Uterus (tissue), 4 donors: ENCODE data around the gene ADAMTSL1. TPM values are rescaled to one million over a fixed set of nuclear protein-coding genes. Genes with fewer than 3 reads are reported as not detected.
A peak's percentile ranks its signal among the peaks of the same experiment; 100 is the strongest.

ENCODE experiments used
- DNase-seq, 2 donors: peaks; one replicate each; pipeline ENCODE4 v3.0.0-alpha.2; 2019 to 2020
- H3K27ac ChIP-seq, 2 donors: fragments of 200-600 bp; sonication (generic); 1 replicate in 1 of 2; 2 replicates in 1 of 2; pipeline ENCODE4 v1.5.1; 2016 to 2018
- H3K27me3 ChIP-seq, 2 donors: fragments of 200-600 bp; sonication (generic); one replicate each; pipeline ENCODE4 v1.5.1; 2018 to 2019; ENCODE audit warnings: control low read depth in 1 of 2
- H3K36me3 ChIP-seq, 2 donors: fragments of 200-600 bp; sonication (generic); one replicate each; pipeline ENCODE4 v1.5.1; 2019; ENCODE audit warnings: control low read depth in 1 of 2
- H3K4me1 ChIP-seq, 2 donors: fragments of 200-600 bp; sonication (generic); one replicate each; pipeline ENCODE4 v1.5.1; 2018 to 2019; ENCODE audit warnings: control low read depth in 1 of 2
- H3K4me3 ChIP-seq, 2 donors: fragments of 200-600 bp; sonication (generic); 1 replicate in 1 of 2; 2 replicates in 1 of 2; pipeline ENCODE4 v1.5.1; 2018 to 2019; ENCODE audit warnings: mild to moderate bottlenecking in 1 of 2
- H3K9me3 ChIP-seq, 2 donors: fragments of 200-600 bp; sonication (generic); one replicate each; pipeline ENCODE4 v1.5.1; 2019; ENCODE audit warnings: control low read depth in 1 of 2
- POLR2A ChIP-seq, 2 donors: fragments of 450-650 bp; IDR thresholded peaks; one replicate each; pipeline ENCODE4 v1.6.1; 2016; ENCODE audit warnings: antibody characterized with exemption in 2 of 2, mild to moderate bottlenecking in 1 of 2, moderate library complexity in 1 of 2
- intact Hi-C: fragments of 100-400 bp; cut with DNase I; formaldehyde crosslinking; loops from one replicate; pipeline ENCODE4 v1.15.1; 2023; ENCODE audit warnings: low total_unique reads
- total RNA-seq, 4 donors: library from RNA; depleted of rRNA in 3 of 4; stranded (reverse); fragments of >200 nt in 3 of 4; gene quantifications; one replicate each; pipeline versions ENCODE4 v1.1.0 to v1.2.4, GENCODE V29; 2014 to 2023
- TF ChIP-seq, protein P1 (sequence below), 4 experiments: fragments of 200-600 bp in 2 of 4; fragments of 450-650 bp in 2 of 4; sonication (generic) in 2 of 4; IDR thresholded peaks; one replicate each; pipeline ENCODE4 v1.5.1; 2016 to 2019; ENCODE audit warnings: antibody characterized with exemption in 4 of 4, mild to moderate bottlenecking in 2 of 4, moderate library complexity in 1 of 4
- donor health status: DM: yes; HTN: yes; CAD: no.

Gene ADAMTSL1
- total RNA-seq, 4 donors from 2014 or later, result 30.0 to 186 (median 138) TPM

GRCh38 chr9:18499062-18499461 is 25.1 kb downstream of the ADAMTSL1 start:
- intact Hi-C loops, result no loop called here
- no peak for TF ChIP-seq POLR2A (IDR thresholded peaks at IDR 0.05)
- TF ChIP-seq, protein P1, sequence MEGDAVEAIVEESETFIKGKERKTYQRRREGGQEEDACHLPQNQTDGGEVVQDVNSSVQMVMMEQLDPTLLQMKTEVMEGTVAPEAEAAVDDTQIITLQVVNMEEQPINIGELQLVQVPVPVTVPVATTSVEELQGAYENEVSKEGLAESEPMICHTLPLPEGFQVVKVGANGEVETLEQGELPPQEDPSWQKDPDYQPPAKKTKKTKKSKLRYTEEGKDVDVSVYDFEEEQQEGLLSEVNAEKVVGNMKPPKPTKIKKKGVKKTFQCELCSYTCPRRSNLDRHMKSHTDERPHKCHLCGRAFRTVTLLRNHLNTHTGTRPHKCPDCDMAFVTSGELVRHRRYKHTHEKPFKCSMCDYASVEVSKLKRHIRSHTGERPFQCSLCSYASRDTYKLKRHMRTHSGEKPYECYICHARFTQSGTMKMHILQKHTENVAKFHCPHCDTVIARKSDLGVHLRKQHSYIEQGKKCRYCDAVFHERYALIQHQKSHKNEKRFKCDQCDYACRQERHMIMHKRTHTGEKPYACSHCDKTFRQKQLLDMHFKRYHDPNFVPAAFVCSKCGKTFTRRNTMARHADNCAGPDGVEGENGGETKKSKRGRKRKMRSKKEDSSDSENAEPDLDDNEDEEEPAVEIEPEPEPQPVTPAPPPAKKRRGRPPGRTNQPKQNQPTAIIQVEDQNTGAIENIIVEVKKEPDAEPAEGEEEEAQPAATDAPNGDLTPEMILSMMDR (IDR thresholded peaks at IDR 0.05), result no peak
- Histone ChIP-seq H3K27me3 (no peaks in the 10 kb centered on the region), H3K9me3 (no peaks in the 10 kb centered on the region), H3K4me3 (no peak overlapping the region), H3K36me3 (no peaks in the 10 kb centered on the region), H3K27ac (peak overlapping the region; percentile 23), H3K4me1 (peaks cover 0 to 4% of the 10 kb centered on the region in 2 donors)
- DNase-seq, result no peak

DNA sequence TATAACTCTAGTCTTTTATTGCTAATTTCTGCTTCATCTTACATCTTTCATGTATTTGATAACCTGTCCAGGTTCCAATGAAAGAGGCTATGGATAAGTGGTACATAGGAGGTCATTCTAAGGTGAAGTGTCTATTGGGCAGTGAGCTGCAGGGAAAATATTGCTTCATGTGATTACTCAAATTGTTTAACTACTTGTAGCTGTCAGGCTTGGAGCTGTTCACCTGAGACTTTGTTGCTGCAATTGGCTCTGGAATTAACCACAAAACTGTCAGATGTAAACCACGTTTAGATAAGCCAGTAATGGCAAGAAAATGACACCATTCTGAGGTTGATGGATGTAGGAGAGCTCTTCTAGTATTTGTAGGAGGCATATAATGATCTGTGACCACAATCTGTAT is 26.0 kb downstream of the ADAMTSL1 start:
- H3K9me3 ChIP-seq, result no peaks in the 10 kb centered on the region
- no peak for TF ChIP-seq POLR2A (IDR thresholded peaks at IDR 0.05)
- TF ChIP-seq, protein P1 (IDR thresholded peaks at IDR 0.05), result no peak
- no peaks in the 10 kb centered on the region for H3K36me3 ChIP-seq
- H3K27ac ChIP-seq, result peak overlapping the region in 1 of 2 donors; percentile 23
- no peak for DNase-seq
- no peaks in the 10 kb centered on the region for H3K27me3 ChIP-seq
- H3K4me1 ChIP-seq, result peaks cover 0 to 4% of the 10 kb centered on the region in 2 donors
- no peak overlapping the region for H3K4me3 ChIP-seq
- intact Hi-C loops, result no loop called here

DNA sequence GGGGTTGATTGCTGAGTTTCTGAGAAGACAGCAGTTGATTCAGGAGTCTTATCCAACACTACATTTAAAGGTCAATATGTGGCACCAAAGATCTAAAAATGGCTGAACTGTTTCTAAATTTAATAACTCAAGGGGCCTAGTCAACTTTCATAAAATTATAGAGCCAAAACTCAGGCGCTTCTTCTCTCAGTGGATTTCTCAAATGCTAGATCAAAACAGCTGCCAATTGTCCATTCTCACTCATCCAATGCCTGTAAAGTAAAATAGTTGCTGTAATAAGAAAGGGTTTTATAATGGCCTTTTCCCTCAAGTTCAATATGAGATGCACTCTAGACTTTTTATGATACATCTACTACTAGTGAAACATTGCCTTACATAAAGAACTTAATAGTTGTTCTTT is 26.5 kb downstream of the ADAMTSL1 start:
- intact Hi-C loops, result no loop called here
- no peak for TF ChIP-seq POLR2A (IDR thresholded peaks at IDR 0.05)
- TF ChIP-seq, protein P1 (IDR thresholded peaks at IDR 0.05), result no peak
- no peak overlapping the region for H3K27ac ChIP-seq
- peaks cover 0 to 4% of the 10 kb centered on the region in 2 donors for H3K4me1 ChIP-seq
- no peaks in the 10 kb centered on the region for H3K9me3 ChIP-seq
- DNase-seq, result no peak
- H3K4me3 ChIP-seq, result no peak overlapping the region
- H3K36me3 ChIP-seq, result no peaks in the 10 kb centered on the region
- H3K27me3 ChIP-seq, result no peaks in the 10 kb centered on the region

- intact Hi-C loops, result no loop called here
- no peak overlapping the region for H3K4me3 ChIP-seq
- TF ChIP-seq, protein P1 (IDR thresholded peaks at IDR 0.05), result no peak
- no peak for TF ChIP-seq POLR2A (IDR thresholded peaks at IDR 0.05)
Observed at GRCh38 chr9:18501949-18502348, 28.0 kb downstream of the ADAMTSL1 start.

DNA sequence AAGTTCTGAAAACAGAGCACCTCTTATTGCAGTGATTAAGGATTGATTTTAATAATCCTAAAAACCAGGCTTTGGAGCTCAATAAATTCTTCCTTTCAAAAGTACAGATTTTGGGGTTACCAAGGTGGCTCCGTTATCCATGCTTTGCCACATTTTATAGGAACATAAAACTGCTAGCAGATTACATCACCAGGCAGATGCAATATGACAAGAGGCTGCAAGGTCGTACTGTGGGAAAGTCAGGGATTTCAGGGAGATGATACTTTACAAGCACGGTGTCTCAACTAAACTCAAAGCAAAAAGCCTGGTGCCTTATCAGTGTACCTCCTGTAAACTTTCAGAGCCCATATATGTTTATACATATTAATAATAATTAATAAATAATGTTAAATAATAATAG is 28.6 kb downstream of the ADAMTSL1 start:
- TF ChIP-seq, protein P1 (IDR thresholded peaks at IDR 0.05), result no peak
- no peak for TF ChIP-seq POLR2A (IDR thresholded peaks at IDR 0.05)
- H3K4me3 ChIP-seq, result no peak overlapping the region
- intact Hi-C loops, result no loop called here
- H3K27ac ChIP-seq, result peak overlapping the region in 1 of 2 donors; percentile 29
- no peak for DNase-seq
- no peaks in the 10 kb centered on the region for H3K9me3 ChIP-seq
- H3K4me1 ChIP-seq, result peaks cover 0 to 4% of the 10 kb centered on the region in 2 donors
- H3K36me3 ChIP-seq, result no peaks in the 10 kb centered on the region
- no peaks in the 10 kb centered on the region for H3K27me3 ChIP-seq

More at GRCh38 chr9:18501949-18502348, 28.0 kb downstream of the ADAMTSL1 start:
- DNase-seq, result no peak
- no peaks in the 10 kb centered on the region for H3K36me3 ChIP-seq
- peak overlapping the region; percentile 24 to 29 for H3K27ac ChIP-seq
- no peaks in the 10 kb centered on the region for H3K9me3 ChIP-seq
- H3K27me3 ChIP-seq, result no peaks in the 10 kb centered on the region
- H3K4me1 ChIP-seq, result peaks cover 0 to 4% of the 10 kb centered on the region in 2 donors
